Midbrain (tissue), 1 donor: ENCODE data around the gene PBX2.
"Not testable (repeated sequence)": the region's sequence is repeated elsewhere in the genome, so short reads cannot be mapped to it uniquely, and the experiment has no call there.

Experiments
- DNase-seq: peaks from one replicate; lab custom pipeline; 2025; lab: John Stamatoyannopoulos, UW

The PBX2 gene

GRCh38 chr6:32190054-32190851, at the start of gene PBX2:
PBX2 (minus strand) TSS chr6:32190202; CDS start chr6:32189915, 287 bp downstream.
- DNase-seq, result peak; percentile 89

- DNase-seq, result no peak
Measured at GRCh38 chr6:32239462-32239861, 49.5 kb upstream of the PBX2 start.

GRCh38 chr6:32234934-32235333, 44.9 kb upstream of the PBX2 start:
- no peak for DNase-seq

GRCh38 chr6:32226434-32226833, 36.4 kb upstream of the PBX2 start:
- no peak for DNase-seq

GRCh38 chr6:32224696-32225095, 34.7 kb upstream of the PBX2 start:
- DNase-seq, result no peak

GRCh38 chr6:32223258-32224235, 33.5 kb upstream of the PBX2 start, which contains the start of gene NOTCH4:
NOTCH4 (minus strand) TSS chr6:32224067; CDS start chr6:32223928, 139 bp downstream.
- DNase-seq, result no peak

- no peak for DNase-seq
Measured at GRCh38 chr6:32222333-32223230, 32.6 kb upstream of the PBX2 start.

GRCh38 chr6:32220021-32220420, 30.0 kb upstream of the PBX2 start:
- DNase-seq, result no peak

- DNase-seq, result no peak
Measured at GRCh38 chr6:32218167-32218566, 28.2 kb upstream of the PBX2 start.

GRCh38 chr6:32216998-32217397, 27.0 kb upstream of the PBX2 start:
- DNase-seq, result no peak

GRCh38 chr6:32216285-32216684, 26.3 kb upstream of the PBX2 start:
- DNase-seq, result no peak

GRCh38 chr6:32215617-32216016, 25.6 kb upstream of the PBX2 start:
- no peak for DNase-seq

GRCh38 chr6:32214126-32214525, 24.1 kb upstream of the PBX2 start:
- DNase-seq, result no peak

- DNase-seq, result no peak
Measured at GRCh38 chr6:32213649-32214048, 23.6 kb upstream of the PBX2 start.

GRCh38 chr6:32212076-32212760, 22.2 kb upstream of the PBX2 start:
- no peak for DNase-seq

GRCh38 chr6:32211432-32211831, 21.4 kb upstream of the PBX2 start:
- DNase-seq, result not testable (repeated sequence)

- DNase-seq, result no peak
Measured at GRCh38 chr6:32210191-32210601, 20.2 kb upstream of the PBX2 start.

GRCh38 chr6:32208996-32209395, 19.0 kb upstream of the PBX2 start:
- no peak for DNase-seq

- DNase-seq, result no peak
Measured at GRCh38 chr6:32204268-32204715, 14.3 kb upstream of the PBX2 start.

GRCh38 chr6:32203426-32204267, 13.6 kb upstream of the PBX2 start:
- DNase-seq, result no peak
